Skeletal muscle cell (primary cell): ENCODE data around the gene LMBRD2.
A peak's percentile ranks its signal among the peaks of the same experiment; 100 is the strongest.
"Not testable (repeated sequence)": the region's sequence is repeated elsewhere in the genome, so short reads cannot be mapped to it uniquely, and the experiment has no call there.

ENCODE experiments used
- DNase-seq: peaks from one replicate; pipeline ENCODE4 v3.0.0-alpha.2; 2010; ENCODE audit warnings: low read depth
- H3K4me3 ChIP-seq: 2 replicates; pipeline ENCODE4 v1.5.1; 2011; ENCODE audit warnings: low read depth, mild to moderate bottlenecking, control low read depth, low read length, moderate library complexity

Gene LMBRD2

GRCh38 chr5:36129666-36130065, 22.0 kb downstream of the LMBRD2 start:
- H3K4me3 ChIP-seq, DNase-seq: not testable (repeated sequence)

- no peak overlapping the region for H3K4me3 ChIP-seq
- DNase-seq, result no peak
Measured at GRCh38 chr5:36128795-36129194, 22.9 kb downstream of the LMBRD2 start.

GRCh38 chr5:36125868-36126267, 25.8 kb downstream of the LMBRD2 start:
- no peak overlapping the region for H3K4me3 ChIP-seq
- no peak for DNase-seq

- H3K4me3 ChIP-seq, result no peak overlapping the region
Measured at GRCh38 chr5:36111238-36111637, 40.4 kb downstream of the LMBRD2 start.

GRCh38 chr5:36108758-36109460, 42.8 kb downstream of the LMBRD2 start:
- DNase-seq, result no peak
- no peak overlapping the region for H3K4me3 ChIP-seq

More at GRCh38 chr5:36111238-36111637, 40.4 kb downstream of the LMBRD2 start:
- DNase-seq, result no peak

- no peak for DNase-seq
- no peak overlapping the region for H3K4me3 ChIP-seq
Measured at GRCh38 chr5:36105819-36106218, 45.9 kb downstream of the LMBRD2 start.

GRCh38 chr5:36099748-36100147, 51.9 kb downstream of the LMBRD2 start:
- no peak for DNase-seq

GRCh38 chr5:36096486-36096885, 55.2 kb downstream of the LMBRD2 start:
- H3K4me3 ChIP-seq, result no peak overlapping the region
- no peak for DNase-seq

More at GRCh38 chr5:36099748-36100147, 51.9 kb downstream of the LMBRD2 start:
- H3K4me3 ChIP-seq, result no peak overlapping the region

- DNase-seq, result no peak
- no peak overlapping the region for H3K4me3 ChIP-seq
Measured at GRCh38 chr5:36089989-36090388, 61.7 kb downstream of the LMBRD2 start.

- DNase-seq, result peak; percentile 5
- H3K4me3 ChIP-seq, result no peak overlapping the region
Measured at GRCh38 chr5:36079200-36079781, 72.4 kb downstream of the LMBRD2 start.

GRCh38 chr5:36078430-36078829, 73.3 kb downstream of the LMBRD2 start:
- H3K4me3 ChIP-seq, result no peak overlapping the region
- no peak for DNase-seq

- DNase-seq, result no peak
- H3K4me3 ChIP-seq, result no peak overlapping the region
Measured at GRCh38 chr5:36073595-36074216, 78.0 kb downstream of the LMBRD2 start.

- DNase-seq, result no peak
- no peak overlapping the region for H3K4me3 ChIP-seq
Measured at GRCh38 chr5:36070687-36071571, 80.8 kb downstream of the LMBRD2 start.

GRCh38 chr5:36068751-36069281, 82.9 kb downstream of the LMBRD2 start:
- no peak for DNase-seq

GRCh38 chr5:36066540-36067210, 85.0 kb downstream of the LMBRD2 start, which contains the start of gene UGT3A2:
TSS of gene UGT3A2 (minus strand) at chr5:36066882. CDS start at chr5:36066789, 93 bp downstream.
- DNase-seq, result no peak
- H3K4me3 ChIP-seq, result peak within 1 kb of the TSS; percentile 11

More at GRCh38 chr5:36068751-36069281, 82.9 kb downstream of the LMBRD2 start:
- H3K4me3 ChIP-seq, result no peak overlapping the region

- H3K4me3 ChIP-seq, result no peak overlapping the region
- no peak for DNase-seq
Measured at GRCh38 chr5:36066001-36066539, 85.6 kb downstream of the LMBRD2 start.

- DNase-seq, result no peak
- no peak overlapping the region for H3K4me3 ChIP-seq
Measured at GRCh38 chr5:36060420-36060887, 91.2 kb downstream of the LMBRD2 start.

- DNase-seq, result no peak
- no peak overlapping the region for H3K4me3 ChIP-seq
Measured at GRCh38 chr5:36059571-36060419, 91.9 kb downstream of the LMBRD2 start.
